Mammary epithelial cell (primary cell): Measurements from ENCODE around the gene RNF212.

Experiments used
- CTCF ChIP-seq, 2 donors: IDR thresholded peaks in 1 of 2; conservative IDR thresholded peaks in 1 of 2; 2 replicates each; pipeline ENCODE4 v1.5.1; 2011 to 2012; ENCODE audit warnings: inconsistent platforms in 2 of 2, low read length in 2 of 2, mild to moderate bottlenecking in 2 of 2, control low read depth in 1 of 2, low read depth in 1 of 2; ENCODE audit not compliant: insufficient read depth in 1 of 2; ENCODE audit errors: extremely low read depth in 1 of 2
- EZH2 ChIP-seq: IDR thresholded peaks from 2 replicates; pipeline ENCODE4 v1.6.1; 2012; ENCODE audit warnings: low read length, inconsistent platforms, borderline replicate concordance

GRCh38 chr4:1065732-1066131 lies 47.6 kb downstream of the RNF212 start:
- TF ChIP-seq CTCF (conservative IDR thresholded peaks at IDR 0.05 in 1 of 2, IDR thresholded peaks at IDR 0.05 in 1 of 2; ENCODE audit: extremely low read depth in 1 of 2, insufficient read depth in 1 of 2, low read depth in 1 of 2, low read length in 2 of 2): no peak
- no peak for TF ChIP-seq EZH2
